GM19372 (cell line): ENCODE results near the gene NUMB.

Source experiments
- ATAC-seq: cut with Tn5 transposase; IDR thresholded peaks from one replicate; pipeline ENCODE4 v1.9.1; 2021; ENCODE audit warnings: mild to moderate bottlenecking, low read depth, moderate library complexity; ENCODE audit not compliant: unreplicated experiment

NUMB gene

GRCh38 chr14:73250317-73250713 lies 208.0 kb downstream of the NUMB start:
- ATAC-seq: no peak

- no peak for ATAC-seq
Observed at GRCh38 chr14:73249564-73250316, 208.6 kb downstream of the NUMB start.

GRCh38 chr14:73249108-73249507 lies 209.2 kb downstream of the NUMB start:
- ATAC-seq: no peak

DNA sequence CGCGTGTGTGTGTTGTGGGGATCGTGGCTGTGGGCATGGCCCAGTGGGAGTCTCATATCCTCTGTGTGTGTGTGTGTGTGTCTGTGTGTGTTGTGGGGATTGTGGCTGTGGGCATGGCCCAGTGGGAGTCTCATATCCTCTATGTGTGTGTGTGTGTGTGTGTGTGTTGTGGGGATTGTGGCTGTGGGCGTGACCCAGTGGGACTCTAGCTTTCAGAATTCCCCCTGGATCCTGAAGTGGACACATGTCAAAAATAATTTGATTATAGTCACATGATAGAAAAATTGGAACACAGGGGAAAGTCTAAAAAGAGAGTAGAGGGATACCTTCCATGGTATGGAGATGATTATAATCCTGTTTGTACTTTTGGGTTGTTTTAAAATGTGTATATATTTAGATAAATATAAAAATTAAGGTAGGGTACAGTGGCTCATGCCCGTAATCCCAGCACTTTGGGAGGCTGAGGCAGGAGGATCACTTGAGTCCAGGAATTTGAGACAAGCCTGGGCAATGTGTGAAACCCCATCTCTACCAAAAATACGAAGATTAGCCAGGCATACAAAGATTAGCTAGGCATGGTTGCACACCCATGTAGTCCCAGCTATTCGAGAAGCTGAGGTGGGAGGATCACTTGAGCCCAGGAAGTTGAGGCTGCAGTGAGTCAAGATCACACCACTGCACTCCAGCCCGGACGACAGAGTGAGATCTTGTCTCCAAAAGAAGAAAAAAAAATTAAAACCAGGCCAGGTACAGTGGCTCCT lies 210.1 kb downstream of the NUMB start:
- no peak for ATAC-seq

DNA sequence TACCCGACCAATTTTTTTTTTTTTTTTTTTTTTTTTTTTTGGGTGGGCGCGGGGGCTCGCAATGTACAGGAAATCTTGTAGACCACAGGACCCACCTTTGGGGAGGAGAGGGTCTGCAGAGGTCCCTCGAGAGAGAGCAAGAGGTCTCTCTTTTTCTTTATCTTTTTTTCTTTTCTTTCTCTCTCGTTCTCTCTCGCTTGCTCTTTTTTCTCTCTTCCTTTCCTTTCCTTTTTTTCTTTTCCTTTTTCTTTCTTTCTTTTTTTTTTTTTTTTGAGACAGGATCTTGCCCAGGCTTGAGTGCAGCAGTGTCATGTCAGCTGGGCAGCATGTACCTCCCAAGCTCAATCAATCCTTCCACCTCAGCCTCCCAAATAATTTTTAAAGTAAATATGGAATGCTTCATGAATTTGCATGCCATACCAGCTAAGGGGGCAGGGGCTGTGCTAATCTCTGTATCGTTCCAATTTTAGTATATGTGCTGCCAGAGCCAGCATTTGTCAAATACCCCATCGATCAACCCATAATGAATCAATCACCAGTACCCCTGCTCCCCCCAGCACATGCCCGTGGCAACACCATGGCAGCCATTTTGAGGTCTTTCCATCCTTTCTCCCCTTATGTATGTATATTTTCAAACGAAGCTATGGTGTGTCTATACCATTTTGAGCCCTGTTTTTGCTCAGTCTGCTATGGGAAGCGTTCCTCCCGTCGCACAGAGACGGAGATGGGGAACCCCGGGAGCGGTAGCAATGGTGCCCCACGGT lies 211.8 kb downstream of the NUMB start:
- ATAC-seq: no peak

- no peak for ATAC-seq
Observed at GRCh38 chr14:73245480-73246325, 212.6 kb downstream of the NUMB start.

DNA sequence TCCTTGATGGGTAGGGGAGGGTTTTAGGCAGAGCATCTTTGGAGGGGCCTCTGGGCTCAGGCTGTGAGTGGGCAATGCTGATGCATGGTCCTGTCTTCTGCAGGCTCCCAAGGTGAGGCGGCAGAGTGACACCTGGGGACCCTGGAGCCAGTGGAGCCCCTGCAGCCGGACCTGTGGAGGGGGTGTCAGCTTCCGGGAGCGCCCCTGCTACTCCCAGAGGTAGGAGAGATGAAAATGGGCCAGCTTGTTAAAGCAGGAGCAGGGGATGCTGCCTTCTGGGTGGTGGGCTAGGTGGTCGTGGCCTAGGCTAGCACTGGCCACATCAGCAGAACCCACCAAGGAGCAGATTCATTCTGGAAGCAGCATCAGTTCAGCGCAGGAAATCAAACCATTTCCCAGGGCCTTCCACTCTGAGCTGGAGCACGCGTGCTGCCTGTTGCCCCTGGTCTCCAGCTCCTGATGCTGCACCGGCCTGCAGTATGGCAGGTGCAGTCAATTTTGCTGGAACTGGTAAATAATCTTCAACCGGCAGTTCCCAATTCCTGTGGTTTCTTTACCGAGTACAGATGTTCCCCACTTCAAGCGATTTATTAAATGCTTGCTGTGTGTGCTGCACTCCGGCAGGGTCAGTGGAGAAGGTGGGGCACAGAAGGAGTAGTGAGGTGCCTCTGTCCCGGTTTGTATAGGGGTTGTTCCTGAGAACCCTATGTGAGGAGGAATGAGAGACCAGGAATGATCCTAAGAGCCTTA lies 213.6 kb downstream of the NUMB start:
- no peak for ATAC-seq

DNA sequence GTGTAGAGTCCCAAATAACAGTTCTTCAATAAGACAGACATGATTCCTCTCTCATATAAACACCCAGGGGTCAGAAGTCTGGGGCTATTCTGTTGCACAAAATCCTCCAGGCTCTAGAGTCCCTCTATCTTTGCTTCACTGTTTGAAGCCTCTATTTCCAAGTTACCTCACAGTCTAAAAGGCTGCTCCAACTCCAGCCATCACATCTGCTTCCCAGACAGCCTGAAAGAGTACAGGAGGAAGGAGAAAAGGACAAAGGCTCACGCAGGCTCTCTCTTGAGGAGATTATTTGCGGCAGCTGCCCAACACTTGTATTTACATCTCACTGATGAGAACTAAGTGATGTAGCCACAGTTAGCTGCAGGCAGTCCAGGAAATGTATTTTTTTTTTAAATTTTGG lies 214.6 kb downstream of the NUMB start:
- no peak for ATAC-seq

GRCh38 chr14:73243341-73243740 lies 215.0 kb downstream of the NUMB start:
- no peak for ATAC-seq

DNA sequence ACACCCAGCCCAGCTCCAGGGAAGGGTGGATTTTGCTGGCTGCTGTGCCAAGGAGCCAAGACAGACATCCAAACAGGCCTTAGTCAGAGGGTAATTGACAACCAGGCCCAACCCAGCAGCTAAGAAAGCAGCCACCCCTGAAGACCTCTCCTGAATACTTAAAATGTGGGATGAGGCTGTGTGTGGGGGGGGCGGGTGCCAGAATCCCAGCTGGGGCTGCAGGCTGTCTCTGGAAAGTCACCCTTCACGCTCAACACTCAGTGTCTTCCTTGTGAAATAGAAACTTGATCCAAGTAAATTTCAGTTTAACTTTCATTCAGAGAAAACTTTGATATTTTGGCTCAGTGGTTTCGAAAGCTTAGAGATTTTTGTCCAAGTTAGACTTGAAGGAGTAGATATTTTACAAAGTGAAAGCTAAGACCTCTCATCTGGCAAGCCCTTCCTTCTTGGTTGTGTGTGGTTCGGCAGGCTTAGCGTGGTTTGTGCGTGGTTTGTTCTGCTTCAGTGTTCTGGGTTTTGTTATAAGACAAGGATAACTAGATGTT lies 215.9 kb downstream of the NUMB start:
- no peak for ATAC-seq

- no peak for ATAC-seq
Observed at GRCh38 chr14:73241481-73242165, 216.7 kb downstream of the NUMB start.

DNA sequence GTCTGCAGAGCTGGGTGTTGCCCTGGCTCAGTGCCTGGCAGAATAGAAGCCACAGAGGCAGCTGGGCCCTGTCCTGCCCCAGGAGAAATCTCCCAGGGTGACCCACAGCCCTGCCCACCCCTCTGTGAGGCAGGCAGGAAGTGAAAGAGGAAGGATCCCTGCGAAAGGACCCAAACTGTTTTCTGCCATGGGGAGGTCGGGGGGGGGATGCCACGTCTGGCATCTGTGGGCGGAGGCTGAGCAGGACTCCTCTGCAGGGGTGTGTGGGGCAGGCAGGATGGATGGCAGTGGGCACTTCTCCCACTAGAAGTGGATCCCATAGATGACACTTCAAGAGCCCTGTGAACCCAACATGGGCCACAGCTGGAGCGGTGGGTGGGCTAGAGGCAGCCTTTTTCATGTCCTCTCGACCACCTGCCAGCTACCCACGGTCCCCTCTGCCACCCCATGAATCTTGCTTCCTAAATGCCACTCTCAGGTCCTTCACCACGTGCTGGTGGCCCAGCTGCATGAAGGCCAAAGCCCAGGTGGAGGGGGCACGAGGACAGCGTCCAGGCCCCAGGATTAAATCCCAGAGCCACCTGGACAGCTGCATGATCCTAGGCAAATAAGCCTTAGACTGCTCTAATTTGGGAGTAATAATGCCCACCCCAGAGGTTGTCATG lies 217.4 kb downstream of the NUMB start:
- no peak for ATAC-seq

GRCh38 chr14:73239393-73240241 lies 218.7 kb downstream of the NUMB start:
- no peak for ATAC-seq

GRCh38 chr14:73238941-73239340 lies 219.4 kb downstream of the NUMB start:
- ATAC-seq: no peak

DNA sequence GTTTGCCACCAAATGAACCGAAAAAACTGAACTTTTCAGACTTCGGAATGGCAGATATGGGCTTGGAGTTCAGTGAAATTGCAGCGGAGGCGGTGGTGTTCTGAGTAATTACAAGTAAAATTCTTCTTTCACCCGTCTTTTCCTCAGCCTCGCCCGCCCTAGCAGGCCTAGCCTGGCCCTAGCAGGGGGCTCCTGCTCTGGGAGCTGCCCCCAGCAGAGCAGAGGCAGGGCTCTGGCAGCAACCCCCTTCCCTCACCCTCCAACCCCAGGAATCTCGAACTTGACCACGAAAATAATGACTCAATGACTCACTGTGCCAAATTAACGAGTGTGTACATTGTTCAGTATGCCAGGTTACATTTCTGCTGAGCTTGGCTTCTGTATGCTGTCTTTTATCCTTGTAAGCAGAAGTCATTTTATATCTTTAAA lies 219.9 kb downstream of the NUMB start:
- ATAC-seq: no peak

- ATAC-seq: no peak
Observed at GRCh38 chr14:73237786-73238423, 220.4 kb downstream of the NUMB start.

DNA sequence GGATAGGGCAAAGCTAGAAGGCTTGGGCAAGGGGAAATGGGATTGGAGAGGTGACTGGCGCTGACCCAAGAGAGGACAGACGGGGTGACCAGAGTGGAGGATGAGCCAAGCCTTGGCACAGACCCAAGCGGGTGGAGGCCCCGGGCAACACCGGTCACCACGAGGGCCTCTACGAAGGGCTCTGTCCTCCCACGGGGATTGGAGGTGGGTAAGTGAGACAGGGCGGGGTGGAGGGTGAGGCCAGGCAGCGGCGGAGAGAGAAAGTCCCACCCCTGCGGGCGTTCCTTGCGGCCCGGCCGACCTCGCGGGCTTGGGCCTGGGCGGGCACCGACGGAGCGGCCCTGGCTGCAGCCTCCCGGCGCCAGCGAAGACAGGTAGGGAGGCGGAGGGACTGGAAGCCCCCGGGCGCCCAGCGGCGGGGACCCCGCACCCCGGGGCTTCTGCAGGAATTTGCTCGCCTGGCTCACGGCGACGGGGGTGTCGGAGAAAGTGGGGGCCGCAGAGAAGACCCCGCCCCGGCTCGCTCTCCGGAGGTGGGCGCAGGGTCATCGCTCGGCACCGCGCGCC lies 221.0 kb downstream of the NUMB start, which contains the start of gene PAPLN:
Gene PAPLN, plus strand, starts transcription at position 288 of the 567 bp plus-strand sequence. CDS start 2,273 bp downstream, outside the sequence.
- no peak for ATAC-seq
